KMS-11 (cell line): ENCODE measurements around the gene PCDHAC2.

Source experiments
- H2AFZ ChIP-seq: fragments of 200-600 bp; sonication (generic); 2 replicates; pipeline ENCODE4 v1.6.1; 2016; ENCODE audit warnings: antibody characterized with exemption, mixed run types, low read depth
- H3K27ac ChIP-seq: fragments of 200-600 bp; sonication (generic); 2 replicates; pipeline ENCODE4 v1.6.1; 2016; ENCODE audit warnings: mild to moderate bottlenecking, mixed run types
- H3K27me3 ChIP-seq: fragments of 200-600 bp; sonication (generic); 2 replicates; pipeline ENCODE4 v1.6.1; 2017; ENCODE audit warnings: mild to moderate bottlenecking, low read depth, mixed run types, moderate library complexity; ENCODE audit not compliant: insufficient read depth
- H3K36me3 ChIP-seq: fragments of 200-600 bp; sonication (generic); 2 replicates; pipeline ENCODE4 v1.6.1; 2017; ENCODE audit warnings: mild to moderate bottlenecking, mixed run types; ENCODE audit not compliant: insufficient read depth
- H3K4me1 ChIP-seq: fragments of 200-600 bp; sonication (generic); 2 replicates; pipeline ENCODE4 v1.6.1; 2016; ENCODE audit warnings: mild to moderate bottlenecking, low read depth, mixed run types; ENCODE audit not compliant: poor library complexity, severe bottlenecking
- H3K4me2 ChIP-seq: fragments of 200-600 bp; sonication (generic); 2 replicates; pipeline ENCODE4 v1.7.0; 2016; ENCODE audit warnings: mild to moderate bottlenecking, mixed run types
- H3K4me3 ChIP-seq: fragments of 200-600 bp; sonication (generic); IDR thresholded peaks from 2 replicates; pipeline ENCODE4 v1.6.1; 2017; ENCODE audit warnings: low read depth, low read length, mixed read lengths; ENCODE audit not compliant: insufficient read depth
- H3K79me2 ChIP-seq: fragments of 200-600 bp; sonication (generic); 2 replicates; pipeline ENCODE4 v1.6.1; 2016; ENCODE audit warnings: low read depth, mixed run types; ENCODE audit not compliant: insufficient read depth
- H3K9ac ChIP-seq: fragments of 200-600 bp; sonication (generic); 2 replicates; pipeline ENCODE4 v1.6.1; 2016; ENCODE audit warnings: mild to moderate bottlenecking, mixed run types
- H4K20me1 ChIP-seq: fragments of 200-600 bp; sonication (generic); 2 replicates; pipeline ENCODE4 v1.6.1; 2016; ENCODE audit warnings: mild to moderate bottlenecking, mixed run types; ENCODE audit not compliant: insufficient read depth
- TF ChIP-seq, protein P1 (sequence below): fragments of 200-600 bp; sonication (generic); conservative IDR thresholded peaks from 2 replicates; pipeline ENCODE4 v1.6.1; 2017; ENCODE audit warnings: low read depth, mild to moderate bottlenecking, antibody characterized with exemption, low read length, moderate library complexity, mixed read lengths

Gene PCDHAC2

DNA sequence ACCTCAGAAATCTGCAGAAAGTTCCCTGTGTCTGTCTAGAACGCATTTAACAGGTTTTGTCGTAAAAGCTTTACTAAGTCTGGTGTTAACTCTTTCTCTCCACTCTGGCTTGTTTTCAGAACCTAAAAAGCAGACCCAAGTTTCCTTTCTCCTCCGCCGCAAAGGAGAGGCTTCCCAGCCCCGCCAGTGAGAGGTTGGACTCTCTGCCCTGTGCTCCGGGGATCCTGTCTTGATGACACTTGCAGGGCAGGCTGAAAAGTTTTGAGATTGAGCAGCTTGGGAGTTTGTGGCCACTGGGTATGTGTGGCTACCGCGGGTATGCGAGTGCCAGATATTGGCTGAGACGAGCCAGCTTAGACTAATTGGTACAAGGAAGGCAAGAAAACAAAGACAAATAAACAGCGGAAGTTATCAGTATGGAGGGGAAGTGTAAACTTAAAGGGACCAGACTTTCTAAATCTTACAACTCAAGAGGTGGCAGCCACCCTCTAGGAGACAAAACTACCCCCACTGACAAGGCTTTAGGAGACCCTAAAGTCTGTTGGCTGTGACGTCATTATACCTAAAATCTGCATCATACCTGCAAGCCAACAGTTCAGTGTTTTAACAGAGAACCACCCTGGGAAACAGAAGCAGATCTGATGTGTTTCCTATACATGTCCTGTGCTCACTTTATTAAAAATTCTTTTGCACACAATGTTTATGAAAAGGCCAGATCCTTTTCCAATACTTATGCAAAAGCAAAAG, 43.9 kb downstream of the PCDHAC2 start:
- Histone ChIP-seq H3K27me3 (no peaks in the 10 kb centered on the region), H4K20me1 (no peaks in the 10 kb centered on the region), H3K27ac (no peak overlapping the region), H3K36me3 (no peaks in the 10 kb centered on the region), H3K79me2 (no peaks in the 10 kb centered on the region), H3K4me2 (no peak overlapping the region), H3K4me1 (no peaks in the 10 kb centered on the region), H3K9ac (no peak overlapping the region), H2AFZ (no peak overlapping the region), H3K4me3 (no peak overlapping the region)
- TF ChIP-seq, protein P1, sequence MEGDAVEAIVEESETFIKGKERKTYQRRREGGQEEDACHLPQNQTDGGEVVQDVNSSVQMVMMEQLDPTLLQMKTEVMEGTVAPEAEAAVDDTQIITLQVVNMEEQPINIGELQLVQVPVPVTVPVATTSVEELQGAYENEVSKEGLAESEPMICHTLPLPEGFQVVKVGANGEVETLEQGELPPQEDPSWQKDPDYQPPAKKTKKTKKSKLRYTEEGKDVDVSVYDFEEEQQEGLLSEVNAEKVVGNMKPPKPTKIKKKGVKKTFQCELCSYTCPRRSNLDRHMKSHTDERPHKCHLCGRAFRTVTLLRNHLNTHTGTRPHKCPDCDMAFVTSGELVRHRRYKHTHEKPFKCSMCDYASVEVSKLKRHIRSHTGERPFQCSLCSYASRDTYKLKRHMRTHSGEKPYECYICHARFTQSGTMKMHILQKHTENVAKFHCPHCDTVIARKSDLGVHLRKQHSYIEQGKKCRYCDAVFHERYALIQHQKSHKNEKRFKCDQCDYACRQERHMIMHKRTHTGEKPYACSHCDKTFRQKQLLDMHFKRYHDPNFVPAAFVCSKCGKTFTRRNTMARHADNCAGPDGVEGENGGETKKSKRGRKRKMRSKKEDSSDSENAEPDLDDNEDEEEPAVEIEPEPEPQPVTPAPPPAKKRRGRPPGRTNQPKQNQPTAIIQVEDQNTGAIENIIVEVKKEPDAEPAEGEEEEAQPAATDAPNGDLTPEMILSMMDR: no peak

DNA sequence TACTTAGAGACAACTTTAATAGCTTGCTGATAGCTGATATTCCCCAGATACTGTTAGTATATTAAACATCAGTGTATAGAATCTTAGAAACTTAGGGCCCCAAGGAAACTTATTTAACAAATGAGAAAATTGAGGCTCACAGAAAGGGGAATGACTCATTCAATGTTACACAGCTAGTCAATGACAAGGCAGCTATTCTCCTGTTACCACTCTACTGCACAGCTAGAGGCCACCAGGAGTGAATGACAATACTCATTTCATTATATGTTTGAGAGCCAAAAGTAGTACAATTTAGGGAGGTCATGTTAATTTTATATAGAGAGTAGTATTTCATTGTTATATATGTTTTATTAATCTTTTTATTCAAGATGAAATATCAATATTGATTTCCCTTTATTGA, 51.7 kb downstream of the PCDHAC2 start:
- Histone ChIP-seq H3K4me2 (no peak overlapping the region), H4K20me1 (no peaks in the 10 kb centered on the region), H3K27ac (no peak overlapping the region), H3K9ac (no peak overlapping the region), H2AFZ (no peak overlapping the region), H3K4me3 (no peak overlapping the region), H3K36me3 (no peaks in the 10 kb centered on the region), H3K4me1 (no peaks in the 10 kb centered on the region), H3K79me2 (no peaks in the 10 kb centered on the region), H3K27me3 (no peaks in the 10 kb centered on the region)
- TF ChIP-seq, protein P1: no peak
